ELR (cell line): ENCODE results near the gene AFF2.

Source experiments
- DNase-seq: peaks from one replicate; pipeline ENCODE4 v3.0.0-alpha.2; 2015; ENCODE audit warnings: low read depth

Gene AFF2

GRCh38 chrX:148929686-148930085, 429.3 kb downstream of the AFF2 start:
- peak; percentile 2 for DNase-seq

GRCh38 chrX:148930206-148930729, 429.9 kb downstream of the AFF2 start:
- no peak for DNase-seq

- no peak for DNase-seq
These were observed 433.5 kb downstream of the AFF2 start for GRCh38 chrX:148933881-148934280.

- DNase-seq, result no peak
These were observed 437.9 kb downstream of the AFF2 start for GRCh38 chrX:148938348-148938747.

GRCh38 chrX:148940411-148940996, 440.1 kb downstream of the AFF2 start:
- no peak for DNase-seq

GRCh38 chrX:148942754-148943153, 442.3 kb downstream of the AFF2 start:
- DNase-seq, result no peak

GRCh38 chrX:148947399-148947975, 447.1 kb downstream of the AFF2 start:
- no peak for DNase-seq

GRCh38 chrX:148956352-148956751, 455.9 kb downstream of the AFF2 start:
- DNase-seq, result no peak

GRCh38 chrX:148958901-148959300, 458.5 kb downstream of the AFF2 start:
- DNase-seq, result no peak

GRCh38 chrX:148960060-148960459, 459.6 kb downstream of the AFF2 start:
- DNase-seq, result no peak

GRCh38 chrX:148961985-148962384, 461.6 kb downstream of the AFF2 start:
- DNase-seq, result no peak

- no peak for DNase-seq
These were observed 476.4 kb downstream of the AFF2 start for GRCh38 chrX:148976571-148977400.

- DNase-seq, result no peak
These were observed 479.4 kb downstream of the AFF2 start for GRCh38 chrX:148979786-148980185.

GRCh38 chrX:148984238-148984637, 483.8 kb downstream of the AFF2 start:
- no peak for DNase-seq

- no peak for DNase-seq
These were observed 491.1 kb downstream of the AFF2 start for GRCh38 chrX:148991502-148991901.

GRCh38 chrX:148995661-148996060, 495.2 kb downstream of the AFF2 start:
- DNase-seq, result no peak

- DNase-seq, result no peak
These were observed 501.9 kb downstream of the AFF2 start for GRCh38 chrX:149002320-149002719.

- no peak for DNase-seq
These were observed 503.6 kb downstream of the AFF2 start for GRCh38 chrX:149003863-149004660.

- DNase-seq, result no peak
These were observed 504.5 kb downstream of the AFF2 start for GRCh38 chrX:149004936-149005335.

GRCh38 chrX:149006235-149006634, 505.8 kb downstream of the AFF2 start:
- no peak for DNase-seq

- no peak for DNase-seq
These were observed 507.0 kb downstream of the AFF2 start for GRCh38 chrX:149007423-149007822.
